Measurements from ENCODE around the gene INPP5E.

INPP5E gene

GRCh38 chr9:136447173-136447778, 7.6 kb upstream of the INPP5E start:
- no peak for DNase-seq

DNA sequence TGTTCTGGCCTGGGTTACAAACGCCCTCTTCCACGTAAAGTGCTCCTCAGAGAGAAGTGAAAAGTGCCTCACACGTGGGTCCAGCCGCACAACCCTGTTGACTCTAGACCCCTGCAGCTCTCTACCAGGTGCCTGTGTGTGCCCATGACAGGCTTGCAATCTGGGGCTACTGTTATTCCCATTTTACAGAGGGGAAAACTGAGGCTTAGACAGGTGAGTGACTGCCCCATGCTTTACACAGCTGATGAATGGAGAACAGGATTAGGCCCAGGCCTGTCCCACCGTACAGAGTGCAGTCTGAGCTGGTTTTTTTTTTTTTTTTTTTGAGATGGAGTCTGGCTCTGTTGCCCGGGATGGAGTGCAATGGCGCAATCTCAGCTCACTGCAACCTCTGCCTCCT, 6.2 kb upstream of the INPP5E start:
- DNase-seq, result no peak

DNA sequence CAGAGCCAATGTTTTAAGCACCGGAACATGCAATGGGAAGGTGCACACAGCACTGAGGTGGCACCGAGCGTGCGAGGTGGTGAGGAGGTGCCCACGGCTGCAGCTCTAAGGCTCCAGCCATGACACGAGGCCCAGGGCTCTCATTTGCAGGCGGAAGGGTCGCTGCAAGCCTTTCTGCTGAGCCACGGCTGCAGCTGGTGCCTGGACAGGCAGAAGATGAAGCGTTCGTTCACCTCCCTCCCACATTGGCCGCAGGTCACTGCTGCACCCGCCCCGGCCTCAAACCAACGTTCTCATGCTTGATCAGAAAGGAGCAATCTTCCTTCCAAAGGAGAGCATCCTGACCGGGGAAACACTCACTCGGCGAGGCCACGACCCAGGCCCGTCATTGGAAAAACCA, 4.5 kb upstream of the INPP5E start:
- DNase-seq, result no peak

DNA sequence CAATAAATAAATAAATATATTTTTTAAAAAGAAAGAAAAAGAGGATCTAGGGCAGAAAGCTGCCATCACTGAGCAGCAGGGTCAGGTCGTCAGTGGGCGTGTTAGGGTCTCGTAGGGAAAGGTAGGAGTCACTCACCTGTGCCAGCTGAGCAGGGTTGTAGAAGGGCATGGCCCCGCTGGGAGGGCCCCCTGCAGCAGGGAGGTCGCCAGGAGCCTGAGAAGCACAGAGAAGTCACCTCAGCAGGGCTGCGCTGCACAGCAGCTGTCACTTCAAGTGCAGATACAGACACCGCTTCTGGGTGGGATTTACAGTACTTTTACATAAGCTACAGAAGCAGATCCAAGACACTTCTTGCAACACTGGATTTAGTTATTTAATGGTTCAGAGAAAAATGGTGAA, 4.0 kb upstream of the INPP5E start:
- DNase-seq, result no peak

DNA sequence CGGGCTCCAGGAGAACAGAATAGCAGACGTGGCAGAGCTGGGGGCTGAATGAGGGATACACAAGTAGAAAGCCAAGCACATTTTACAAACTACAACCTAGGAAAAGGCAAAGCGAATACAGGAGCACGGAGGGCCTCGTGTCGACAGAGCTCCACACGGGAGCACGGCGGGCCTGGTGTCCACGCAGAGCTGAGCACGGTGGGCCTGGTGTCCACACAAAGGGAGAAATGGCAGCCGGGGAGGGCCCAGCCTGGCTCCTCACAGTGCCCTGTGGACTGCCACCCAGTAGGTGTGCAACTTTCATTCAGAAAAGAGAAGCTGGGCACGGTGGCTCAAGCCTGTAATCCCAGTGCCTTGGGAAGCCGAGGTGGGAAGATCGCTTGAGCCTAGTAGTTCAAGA, 3.4 kb upstream of the INPP5E start:
- DNase-seq, result no peak

DNA sequence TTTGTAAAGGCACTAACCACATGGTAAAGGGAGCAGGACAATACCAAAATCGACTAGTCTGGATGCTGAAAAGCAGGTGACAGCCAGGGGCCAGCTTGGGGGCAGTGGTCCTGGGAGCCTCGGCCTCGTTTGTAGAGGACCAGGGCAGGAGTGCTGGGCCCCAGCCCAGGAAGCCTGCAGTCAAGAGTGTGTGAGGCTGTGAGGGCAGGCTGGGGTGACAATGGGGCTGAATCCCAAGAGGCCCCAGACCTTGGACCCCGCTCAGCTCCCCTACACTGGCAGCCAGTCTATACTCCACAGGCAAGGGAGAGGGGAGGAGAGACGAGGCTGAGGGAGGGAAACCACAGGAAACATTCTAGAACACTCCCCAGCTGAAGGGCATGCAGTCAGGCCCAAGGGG, 2.6 kb upstream of the INPP5E start:
- no peak for DNase-seq

GRCh38 chr9:136441681-136442245, 2.1 kb upstream of the INPP5E start:
- no peak for DNase-seq

DNA sequence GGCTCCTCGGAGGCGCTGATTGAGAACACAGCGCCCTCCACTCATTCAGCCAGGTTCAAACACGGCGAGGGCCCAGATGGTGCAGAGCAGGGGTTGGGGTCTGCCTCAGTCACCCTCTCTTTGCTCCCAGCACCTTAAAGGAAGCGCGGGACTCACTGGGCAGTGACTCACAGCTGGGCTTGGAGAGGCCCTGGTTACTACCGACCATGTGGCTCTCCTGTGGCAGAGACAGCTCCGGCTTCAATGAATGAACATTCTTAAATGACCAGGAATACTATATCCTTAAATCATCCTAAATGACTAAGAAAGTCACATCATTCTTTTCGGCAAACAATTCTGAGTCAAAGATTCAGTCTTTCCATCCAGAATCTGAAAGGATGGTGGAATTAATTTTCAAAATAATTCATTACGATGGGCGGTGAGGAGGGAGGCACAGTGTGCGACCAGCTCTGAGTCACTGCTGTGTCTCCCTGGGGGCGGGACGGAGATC, 1.6 kb upstream of the INPP5E start:
- no peak for DNase-seq

- no peak for DNase-seq
These were observed 831 bp downstream of the INPP5E start for GRCh38 chr9:136438548-136439480.

GRCh38 chr9:136437839-136438547, 1.7 kb downstream of the INPP5E start:
- no peak for DNase-seq

DNA sequence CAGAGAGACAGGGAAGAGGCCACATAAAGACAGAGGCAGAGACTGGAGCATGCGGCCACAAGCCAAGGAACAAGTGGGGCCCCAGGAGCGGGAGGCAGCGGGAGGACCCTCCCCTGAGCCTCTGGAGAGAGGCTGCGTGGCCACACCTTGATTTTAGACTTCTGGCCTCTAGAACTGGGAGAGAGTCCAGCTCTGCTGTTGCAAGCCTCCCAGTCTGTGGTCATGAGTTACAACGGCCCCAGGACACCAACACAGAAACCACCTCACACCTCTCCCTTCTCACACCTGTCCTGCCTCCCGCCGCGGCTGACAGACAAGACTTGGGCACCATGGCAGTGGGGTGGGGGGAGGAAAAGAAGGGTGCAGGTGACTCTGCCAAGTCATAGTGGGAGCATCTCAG, 2.2 kb downstream of the INPP5E start:
- DNase-seq, result no peak

DNA sequence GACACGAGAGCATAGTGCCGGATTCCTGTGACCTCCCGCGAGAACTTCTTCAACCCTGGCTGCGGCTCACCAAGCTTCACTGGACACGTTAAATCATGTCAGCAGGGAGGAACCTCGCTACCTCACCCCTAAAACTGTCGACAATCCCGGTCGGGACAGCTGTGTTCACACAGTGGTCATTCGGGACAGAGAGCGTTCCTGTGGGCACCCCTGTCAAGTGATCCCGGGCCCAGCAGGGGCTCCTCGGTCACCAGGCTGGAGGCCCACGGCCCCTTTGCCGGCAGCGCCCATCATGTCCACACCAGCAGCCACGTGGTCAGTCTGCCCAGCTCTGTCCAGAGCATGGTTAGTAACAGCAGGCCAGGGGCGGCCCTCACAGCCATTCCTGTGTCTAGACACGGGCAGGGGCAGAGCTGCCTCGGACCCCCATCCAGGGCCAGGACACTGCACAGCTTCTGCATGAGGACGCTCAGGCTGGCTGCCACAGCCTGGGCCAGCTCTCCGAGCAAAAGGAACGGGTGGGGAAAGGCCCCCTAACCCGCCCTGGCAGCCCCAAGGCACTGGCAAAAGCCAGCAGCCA, 3.5 kb downstream of the INPP5E start:
- no peak for DNase-seq

DNA sequence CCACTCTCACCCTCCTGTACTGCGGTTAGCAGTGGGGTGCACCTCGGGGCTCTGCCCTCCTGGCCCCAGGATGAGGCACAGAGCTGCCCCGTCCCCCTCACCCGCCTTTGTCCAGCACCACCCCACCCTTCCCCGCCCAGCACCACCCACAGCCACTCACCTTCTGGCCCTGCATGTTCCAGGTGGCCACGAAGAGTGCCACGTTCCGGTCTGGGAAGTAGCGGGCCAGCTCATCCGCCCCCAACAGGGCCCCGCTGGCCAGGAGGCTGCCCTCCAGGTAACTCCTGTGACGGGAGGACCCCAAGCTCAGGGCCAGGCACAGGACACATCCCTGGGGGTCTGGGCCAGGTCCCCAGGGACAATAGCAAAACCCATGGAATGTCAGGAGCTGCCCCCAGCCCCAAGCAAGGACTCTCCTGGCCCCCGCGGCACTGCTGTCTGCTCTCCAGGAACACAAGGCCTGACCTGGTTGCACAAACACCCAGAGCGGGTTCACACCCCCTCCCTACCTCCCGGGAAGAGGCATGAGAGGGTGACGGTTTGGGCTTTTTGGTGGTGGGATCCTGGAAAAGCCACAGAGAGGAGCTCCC, 5.0 kb downstream of the INPP5E start:
- DNase-seq, result no peak

DNA sequence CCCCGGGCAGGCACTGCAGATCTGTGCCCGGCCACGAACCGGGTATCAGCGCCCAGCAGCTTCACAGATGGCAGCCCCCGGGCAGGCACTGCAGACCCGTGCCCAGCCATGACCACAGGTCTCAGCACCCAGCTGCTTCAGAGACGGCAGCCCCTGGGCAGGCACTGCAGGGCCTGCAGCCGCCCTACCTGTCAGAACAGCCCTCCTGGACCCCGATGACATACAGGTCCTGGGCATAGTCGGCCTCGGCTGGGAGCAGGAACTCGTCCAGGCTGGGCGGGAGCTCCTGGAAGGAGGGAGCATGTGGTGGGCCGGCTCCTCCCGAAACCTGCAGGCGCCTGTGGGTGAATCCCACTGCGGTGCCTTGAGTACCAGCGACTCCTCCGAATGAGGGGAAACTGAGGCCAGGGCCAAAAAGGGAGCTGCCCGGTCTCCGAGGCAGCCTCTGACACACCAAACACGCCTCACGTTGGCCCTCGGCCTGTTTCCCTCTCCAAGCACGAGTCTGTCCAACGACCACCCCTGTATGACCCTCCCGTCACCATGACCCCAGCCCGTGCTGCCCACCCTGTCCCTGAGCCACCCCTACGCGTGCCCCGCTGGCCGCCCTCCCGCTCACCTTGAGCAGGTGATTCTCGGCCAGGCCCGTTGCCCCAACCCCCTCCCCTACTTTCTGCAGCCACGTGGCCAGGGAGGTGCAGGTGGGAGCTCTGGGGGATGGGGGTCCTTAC, 5.6 kb downstream of the INPP5E start:
- no peak for DNase-seq

DNA sequence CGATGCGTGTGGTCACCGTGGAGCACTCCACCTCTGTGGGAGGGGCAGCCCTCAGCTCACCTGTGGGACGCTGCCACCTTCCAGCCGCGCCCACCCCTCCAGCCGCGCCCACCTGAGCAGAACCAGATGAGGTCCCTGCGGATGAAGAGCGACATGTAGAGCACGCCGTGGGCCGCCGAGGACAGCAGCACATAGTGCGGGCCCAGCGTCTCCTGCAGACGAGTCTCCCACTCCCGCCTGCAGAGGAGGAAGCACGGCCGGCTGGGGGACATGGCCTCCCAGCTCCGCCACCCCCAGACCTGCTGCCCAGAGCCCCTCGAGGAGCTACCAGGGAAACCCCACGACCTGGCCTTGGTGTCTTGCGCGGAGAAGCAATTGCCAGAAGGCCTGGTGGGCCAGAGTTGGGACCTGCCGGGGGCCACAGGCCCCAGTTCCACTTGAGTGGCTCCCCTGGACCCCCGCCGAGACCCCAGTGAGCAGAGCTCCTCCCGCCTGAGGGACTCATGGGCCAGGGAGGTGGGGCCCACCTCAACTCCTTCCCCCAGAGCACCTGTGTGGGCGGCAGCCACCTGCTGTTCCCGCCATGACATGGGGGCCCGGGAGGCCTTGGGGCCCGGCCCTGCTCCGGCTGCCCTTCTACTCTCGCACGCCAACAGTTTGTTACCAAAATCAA, 6.5 kb downstream of the INPP5E start:
- DNase-seq, result no peak

DNA sequence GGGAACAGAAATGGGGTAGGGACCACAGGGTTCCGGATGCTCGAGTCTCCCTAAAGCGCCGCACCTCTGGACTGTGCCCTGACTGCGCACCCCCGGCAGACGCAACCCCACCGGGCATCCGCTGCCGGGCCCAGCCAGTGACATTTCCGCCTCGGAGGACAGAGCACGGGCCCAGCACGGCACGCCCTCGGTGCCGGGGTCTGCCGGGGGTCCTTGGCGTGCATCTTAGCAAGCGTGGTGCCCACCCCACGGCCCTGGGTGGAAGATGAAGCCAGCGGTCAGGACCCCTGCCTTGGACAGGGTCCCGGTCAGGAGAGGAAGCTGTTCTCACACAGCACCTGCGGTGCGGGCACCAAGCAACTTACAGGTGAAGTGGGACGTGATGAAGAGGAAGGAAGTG, 7.1 kb downstream of the INPP5E start:
- DNase-seq, result no peak

DNA sequence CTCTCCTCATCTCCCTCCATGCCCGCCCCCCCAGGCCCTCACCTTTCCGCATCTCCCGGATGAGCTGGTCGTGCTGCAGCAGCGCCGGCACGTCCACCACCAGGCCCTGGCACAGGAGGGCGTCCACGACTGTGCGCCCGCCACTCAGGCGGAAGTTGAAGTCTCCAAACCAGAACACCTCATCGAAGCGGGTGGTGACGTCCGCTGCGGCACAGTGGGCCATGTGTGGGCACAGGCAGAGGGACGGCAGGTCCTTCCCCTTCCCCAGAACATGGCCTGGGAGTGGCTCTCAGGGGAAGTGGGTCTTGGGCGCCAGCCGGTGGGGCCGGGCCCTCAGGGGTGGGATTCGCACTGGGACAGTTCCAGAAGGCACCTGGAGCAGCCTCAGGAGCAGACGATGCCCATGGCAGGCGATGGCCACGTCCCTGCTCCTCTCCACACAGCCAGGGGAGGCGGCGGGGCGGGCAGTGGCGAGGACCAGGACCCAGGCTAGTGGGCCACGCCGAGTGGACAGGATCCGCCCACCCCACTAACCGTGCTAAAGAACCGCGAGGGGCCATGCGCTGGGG, 7.8 kb downstream of the INPP5E start:
- DNase-seq, result no peak

DNA sequence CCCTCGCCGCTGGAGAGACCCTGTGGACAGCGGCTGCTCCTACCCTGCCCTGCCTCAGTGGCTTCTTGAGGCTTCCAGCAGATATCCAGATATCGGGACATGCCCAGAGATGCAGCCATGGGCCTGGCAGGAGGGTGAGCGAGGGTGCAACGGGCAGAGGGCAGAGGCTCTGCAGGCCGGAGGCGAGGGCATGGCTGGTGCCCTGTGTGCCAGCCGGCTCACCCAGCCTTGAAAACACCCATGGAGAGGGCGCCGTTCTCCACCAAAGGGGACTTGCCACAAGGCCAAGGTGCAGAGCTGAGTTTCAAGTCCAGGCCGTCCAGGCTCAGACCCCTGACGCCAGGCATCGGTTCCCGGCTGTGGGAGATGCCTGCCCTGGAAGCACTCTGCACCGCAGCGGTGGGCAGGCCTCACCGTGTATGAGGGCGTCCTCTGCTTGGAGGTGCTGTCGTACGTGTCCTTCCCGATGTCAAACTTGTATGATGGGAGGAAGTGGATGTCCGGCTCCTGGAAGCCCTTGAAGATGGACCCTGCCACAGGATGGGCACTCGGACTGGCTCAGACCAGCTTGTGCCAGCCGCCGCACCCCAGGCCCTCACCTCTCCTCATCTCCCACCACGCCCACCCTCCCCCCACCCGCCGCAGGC, 8.9 kb downstream of the INPP5E start:
- no peak for DNase-seq

DNA sequence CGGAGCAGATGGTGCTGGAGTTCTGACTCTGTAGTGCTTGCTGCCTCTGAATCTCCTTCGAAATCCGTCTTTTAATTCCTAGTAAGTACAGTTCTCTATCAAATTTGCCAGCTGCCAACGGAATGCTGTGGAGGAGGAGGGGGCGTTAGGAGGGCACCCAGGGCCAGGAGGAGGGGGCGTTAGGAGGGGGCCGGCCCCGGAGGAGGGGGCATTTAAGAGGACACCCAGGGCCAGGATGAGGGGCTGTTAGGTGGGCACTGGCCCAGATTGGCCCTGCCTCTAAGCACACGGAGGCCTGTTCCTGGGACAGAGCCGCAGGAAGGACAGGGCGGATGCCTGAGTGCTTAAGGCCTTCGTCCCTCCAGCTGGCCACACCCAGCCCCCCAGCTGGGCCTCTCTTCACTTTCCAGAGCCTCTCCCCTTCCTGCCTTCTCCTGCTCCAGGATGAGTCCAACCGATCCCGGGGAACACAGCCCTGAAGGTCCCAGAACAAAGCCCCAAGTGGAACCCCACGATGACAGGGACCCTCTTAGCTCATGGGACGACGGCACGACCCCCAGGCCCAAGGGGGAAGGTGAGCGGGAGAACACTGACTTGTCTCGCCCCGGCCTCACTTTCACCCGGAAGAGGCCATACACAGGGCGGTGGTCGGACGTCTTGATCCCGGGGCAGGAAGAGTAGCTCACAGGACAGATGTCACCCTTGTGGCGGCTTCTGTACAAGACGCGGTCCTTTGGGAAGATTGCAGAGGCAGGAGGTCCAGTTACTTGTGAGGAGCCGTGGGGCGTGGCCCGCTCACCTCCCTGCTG, 9.8 kb downstream of the INPP5E start:
- no peak for DNase-seq
